HG02610 (cell line): ENCODE results near the gene ALG1L2.
"Not testable (repeated sequence)": the region's sequence is repeated elsewhere in the genome, so short reads cannot be mapped to it uniquely, and the experiment has no call there.

Experiments
- ATAC-seq: cut with Tn5 transposase; IDR thresholded peaks from one replicate; pipeline ENCODE4 v1.9.1; 2021; ENCODE audit warnings: mild to moderate bottlenecking, moderate library complexity; ENCODE audit not compliant: unreplicated experiment

The ALG1L2 gene

GRCh38 chr3:130120291-130120690 lies 38.7 kb downstream of the ALG1L2 start:
- not testable (repeated sequence) for ATAC-seq

- ATAC-seq: not testable (repeated sequence)
Measured at GRCh38 chr3:130122891-130123775, 41.5 kb downstream of the ALG1L2 start.

DNA sequence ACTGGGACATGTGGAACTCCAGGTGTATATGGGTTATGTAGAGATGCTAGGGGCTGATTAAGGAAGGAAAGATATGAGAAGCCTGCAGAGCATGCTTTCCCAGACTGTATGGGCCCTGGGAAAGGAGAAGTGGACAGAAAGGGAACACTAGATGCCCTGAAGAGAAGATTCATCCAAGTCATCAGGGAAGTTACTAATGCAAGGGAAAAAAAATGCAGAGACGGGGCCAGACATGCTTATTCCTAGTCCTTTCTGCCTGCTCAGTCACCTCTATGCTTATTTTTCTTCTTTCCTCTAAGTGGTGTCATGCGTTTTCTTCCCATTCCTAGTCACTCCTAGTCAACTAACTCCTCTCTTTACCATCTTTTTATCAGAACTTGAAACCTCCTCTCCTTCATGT lies 43.8 kb downstream of the ALG1L2 start:
- not testable (repeated sequence) for ATAC-seq

DNA sequence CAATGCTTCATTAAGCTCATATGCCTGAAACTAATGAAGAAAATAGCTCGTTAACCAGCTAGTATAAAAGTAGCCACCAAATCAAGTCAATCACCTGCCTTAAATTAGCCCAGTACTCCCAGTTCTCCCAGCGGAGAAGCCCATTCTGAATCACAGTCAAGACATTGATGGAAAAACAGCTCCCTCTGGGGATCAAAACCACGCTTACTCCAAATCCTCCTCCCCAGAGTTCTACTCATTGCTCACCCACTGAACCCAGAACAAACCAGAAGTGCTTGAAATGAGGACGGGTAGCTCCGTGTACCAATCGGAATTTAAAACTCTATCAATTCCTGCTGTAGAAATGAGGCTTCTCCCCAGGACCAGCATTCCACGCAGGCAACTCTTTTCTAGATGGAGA lies 54.7 kb downstream of the ALG1L2 start:
- not testable (repeated sequence) for ATAC-seq

DNA sequence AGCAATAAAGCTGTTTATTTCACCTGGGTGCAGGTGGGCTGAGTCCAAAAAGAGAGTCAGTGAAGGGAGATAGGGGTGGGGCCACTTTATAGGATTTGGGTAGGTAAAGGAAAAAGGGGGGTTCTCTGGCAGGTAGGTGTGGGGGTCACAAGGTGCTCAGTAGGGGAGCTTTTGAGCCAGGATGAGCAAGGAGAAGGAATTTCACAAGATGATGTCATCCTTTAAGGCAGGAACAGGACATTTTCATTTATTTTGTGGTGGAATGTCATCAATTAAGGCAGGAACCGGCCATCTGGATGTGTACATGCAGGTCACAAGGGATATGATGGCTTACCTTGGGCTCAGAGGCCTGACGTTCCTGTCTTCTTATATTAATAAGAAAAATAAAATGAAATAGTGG lies 56.1 kb downstream of the ALG1L2 start:
- not testable (repeated sequence) for ATAC-seq

DNA sequence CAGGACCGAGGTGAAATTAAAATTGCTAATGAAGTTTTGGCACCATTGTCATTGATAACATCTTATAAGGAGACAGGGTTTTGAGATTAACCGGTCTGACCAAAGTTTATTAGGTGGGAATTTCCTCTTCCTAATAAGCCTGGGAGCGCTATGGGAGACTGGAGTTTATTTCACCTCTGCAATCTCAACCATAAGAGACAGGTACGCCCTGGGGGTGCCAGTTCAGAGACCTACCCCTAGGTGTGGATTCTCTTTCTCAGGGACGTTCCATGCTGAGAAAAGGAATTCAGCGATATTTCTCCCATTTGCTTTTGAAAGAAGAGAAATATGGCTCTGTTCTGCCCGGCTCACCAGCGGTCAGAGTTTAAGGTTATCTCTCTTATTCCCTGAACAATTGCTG lies 57.4 kb downstream of the ALG1L2 start:
- ATAC-seq: not testable (repeated sequence)

- not testable (repeated sequence) for ATAC-seq
Measured at GRCh38 chr3:130140756-130141155, 59.1 kb downstream of the ALG1L2 start.

DNA sequence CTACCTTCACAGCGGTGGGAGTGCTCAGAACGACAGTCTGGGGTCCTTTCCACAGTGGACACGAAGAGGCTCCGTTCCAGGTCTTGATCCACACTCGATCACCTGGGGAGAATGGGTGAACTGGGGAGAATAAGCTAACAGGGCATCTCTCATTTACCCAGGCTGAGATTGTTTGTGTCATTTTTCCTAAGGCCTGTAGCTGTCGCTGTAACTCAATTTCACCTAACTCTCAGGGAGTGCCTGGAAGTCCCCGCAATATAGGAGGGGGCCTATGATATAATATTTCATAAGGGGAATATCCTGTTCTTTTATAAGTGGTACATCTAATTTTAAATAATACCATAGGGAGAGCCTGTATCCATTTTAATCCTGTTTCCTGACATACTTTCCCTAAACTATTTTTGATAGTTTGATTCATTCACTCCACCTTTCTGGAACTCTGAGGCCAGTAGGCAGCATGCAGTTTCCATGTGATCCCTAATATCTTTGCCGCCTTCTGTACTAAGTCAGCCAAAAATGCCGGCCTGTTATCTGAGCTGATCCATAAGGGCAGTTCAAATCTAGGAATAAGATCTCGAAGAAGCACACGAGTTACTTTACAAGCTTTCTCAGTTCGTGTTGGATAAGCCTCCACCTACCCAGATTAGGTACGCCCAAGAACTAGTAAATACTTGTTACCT lies 62.2 kb downstream of the ALG1L2 start:
- ATAC-seq: not testable (repeated sequence)

DNA sequence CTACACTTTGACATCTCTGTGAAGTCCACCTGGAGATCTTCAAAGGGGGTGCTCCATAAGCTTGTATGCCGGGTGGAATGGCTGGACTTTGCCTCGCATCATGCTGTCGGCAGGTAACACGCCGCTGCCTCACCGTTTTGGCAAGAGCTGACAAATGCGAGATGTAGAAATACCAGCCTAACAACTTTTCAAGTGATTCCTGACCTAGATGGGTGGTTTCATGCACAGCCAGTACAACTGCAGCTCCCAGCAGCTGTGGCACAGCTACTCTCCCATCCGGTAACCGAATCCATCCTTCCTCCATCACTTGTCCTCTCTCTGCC lies 62.7 kb downstream of the ALG1L2 start:
- not testable (repeated sequence) for ATAC-seq

GRCh38 chr3:130145456-130145855 lies 63.8 kb downstream of the ALG1L2 start:
- ATAC-seq: not testable (repeated sequence)

DNA sequence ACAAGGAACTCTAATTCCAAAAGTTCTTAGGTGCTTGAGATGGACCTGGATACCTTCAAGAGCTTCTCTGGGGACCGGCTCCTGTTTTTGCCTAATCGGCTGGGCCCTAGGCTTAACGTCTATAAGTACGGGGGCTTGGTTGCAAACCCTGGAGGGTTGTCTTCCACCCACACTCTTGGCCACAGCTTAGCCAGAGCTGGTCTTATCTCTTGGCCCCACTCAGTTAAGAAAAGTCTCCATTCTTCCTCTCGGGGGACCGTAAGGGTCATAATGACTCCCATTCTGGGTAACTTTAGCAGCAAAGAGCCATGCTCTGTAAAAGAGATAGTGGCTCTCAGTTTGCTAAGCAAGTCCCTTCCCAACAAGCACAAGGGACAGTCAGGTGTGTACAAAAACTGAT lies 64.8 kb downstream of the ALG1L2 start:
- not testable (repeated sequence) for ATAC-seq
